ENCODE data around the gene ATG2A. TPM values are rescaled to one million over a fixed set of nuclear protein-coding genes. Genes with fewer than 3 reads are reported as not detected.

Gene ATG2A
- total and polyA plus RNA-seq, 10 donors = 14.3 to 57.3 (median 34.0) TPM

DNA sequence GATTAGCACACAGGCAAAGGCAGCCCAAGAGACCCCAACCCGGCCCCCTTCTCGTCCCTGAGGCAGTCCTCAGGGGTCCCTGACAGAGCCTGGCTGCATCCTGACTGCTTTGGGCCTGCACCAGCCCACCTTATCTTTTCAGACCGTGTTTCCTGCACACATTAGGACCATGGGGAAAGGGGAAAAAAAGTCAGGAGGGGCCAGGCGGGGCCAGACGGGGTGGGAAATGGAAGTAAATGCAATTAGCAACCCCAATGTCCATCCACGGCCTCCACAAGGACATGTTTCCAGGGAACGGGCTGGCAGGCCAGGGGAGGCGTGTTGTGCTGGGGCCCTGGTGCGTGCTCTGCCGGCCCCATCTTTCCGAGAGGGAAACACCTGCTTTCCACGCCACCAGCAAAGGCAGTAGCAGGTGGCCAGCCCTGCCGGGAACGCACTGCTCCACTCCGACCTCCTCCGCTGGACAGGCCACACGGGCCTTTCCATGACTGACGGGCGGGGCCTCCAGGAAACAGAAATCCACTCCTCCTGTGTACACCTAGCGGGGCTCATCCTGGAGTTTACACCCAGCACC is 46.0 kb downstream of the ATG2A start:
- TF ChIP-seq POLR2AphosphoS5 (IDR thresholded peaks at IDR 0.05) = peak; percentile 42 to 58 (median 45)
- no peak for TF ChIP-seq POLR2A (IDR thresholded peaks at IDR 0.05)
- TF ChIP-seq, protein P1, sequence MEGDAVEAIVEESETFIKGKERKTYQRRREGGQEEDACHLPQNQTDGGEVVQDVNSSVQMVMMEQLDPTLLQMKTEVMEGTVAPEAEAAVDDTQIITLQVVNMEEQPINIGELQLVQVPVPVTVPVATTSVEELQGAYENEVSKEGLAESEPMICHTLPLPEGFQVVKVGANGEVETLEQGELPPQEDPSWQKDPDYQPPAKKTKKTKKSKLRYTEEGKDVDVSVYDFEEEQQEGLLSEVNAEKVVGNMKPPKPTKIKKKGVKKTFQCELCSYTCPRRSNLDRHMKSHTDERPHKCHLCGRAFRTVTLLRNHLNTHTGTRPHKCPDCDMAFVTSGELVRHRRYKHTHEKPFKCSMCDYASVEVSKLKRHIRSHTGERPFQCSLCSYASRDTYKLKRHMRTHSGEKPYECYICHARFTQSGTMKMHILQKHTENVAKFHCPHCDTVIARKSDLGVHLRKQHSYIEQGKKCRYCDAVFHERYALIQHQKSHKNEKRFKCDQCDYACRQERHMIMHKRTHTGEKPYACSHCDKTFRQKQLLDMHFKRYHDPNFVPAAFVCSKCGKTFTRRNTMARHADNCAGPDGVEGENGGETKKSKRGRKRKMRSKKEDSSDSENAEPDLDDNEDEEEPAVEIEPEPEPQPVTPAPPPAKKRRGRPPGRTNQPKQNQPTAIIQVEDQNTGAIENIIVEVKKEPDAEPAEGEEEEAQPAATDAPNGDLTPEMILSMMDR (IDR thresholded peaks at IDR 0.05 in 8 of 11, conservative IDR thresholded peaks at IDR 0.05 in 3 of 11) = no peak
- H3K27me3 ChIP-seq (replicated peaks in 1 of 7) = no peaks in the 10 kb centered on the region
- H3K9me3 ChIP-seq = no peaks in the 10 kb centered on the region
- H3K4me3 ChIP-seq = peak overlapping the region in 7 of 8 donors; percentile 4 to 55 (median 24)
- DNase-seq = peak; percentile 80
- intact Hi-C loops (cut with DNase I; ENCODE audit: low total_unique reads) = no loop called here
- H3K36me3 ChIP-seq = peaks cover 0 to 97% (median 31%) of the 10 kb centered on the region in 6 donors
- H3K27ac ChIP-seq = peak overlapping the region; percentile 73 to 98 (median 90)
- peaks cover 88 to 100% (median 100%) of the 10 kb centered on the region in 6 donors for H3K4me1 ChIP-seq
- WGBS, 5 donors = 46 to 55% (median 50%) methylated on average over 20 of the region's 20 CpGs

DNA sequence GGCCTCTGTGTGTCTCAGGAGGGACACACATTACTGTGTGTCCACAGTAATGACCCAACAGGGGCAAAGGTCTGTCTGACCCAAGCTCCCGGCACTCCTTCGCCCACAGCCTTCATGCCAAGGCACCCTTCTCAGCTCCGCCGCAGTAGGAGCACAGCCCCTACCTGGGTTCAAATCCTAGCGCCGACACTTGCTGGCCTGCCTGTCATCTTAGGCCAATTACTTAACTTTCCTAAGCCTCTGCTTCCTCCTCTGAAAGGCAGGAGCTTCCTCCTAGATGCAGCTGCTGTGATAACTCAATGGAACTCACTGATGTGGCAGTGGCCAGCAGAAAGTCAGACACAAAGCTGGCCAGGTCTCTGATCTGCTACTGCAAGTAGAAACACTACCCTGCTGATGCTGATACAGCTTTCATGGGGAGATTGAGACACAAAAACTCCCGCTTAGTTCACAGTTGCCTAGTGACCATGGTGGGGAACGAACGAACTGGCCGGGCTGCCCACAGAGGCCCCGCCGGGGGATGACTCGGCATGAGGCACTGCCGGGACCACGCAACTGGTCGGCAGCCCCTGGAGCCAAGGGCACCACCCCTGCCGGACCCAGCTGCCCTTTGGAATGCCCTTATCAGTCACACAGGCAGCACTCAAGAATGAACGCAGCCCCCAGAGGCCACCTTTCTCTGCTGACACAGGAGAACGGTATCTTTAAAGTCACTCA is 46.7 kb downstream of the ATG2A start:
- Histone ChIP-seq H3K27me3 (replicated peaks in 1 of 7) (no peaks in the 10 kb centered on the region), H3K4me1 (peaks cover 87 to 100% (median 100%) of the 10 kb centered on the region in 6 donors), H3K27ac (peak overlapping the region; percentile 73 to 98 (median 90)), H3K9me3 (no peaks in the 10 kb centered on the region), H3K4me3 (peak overlapping the region in 7 of 8 donors; percentile 4 to 55 (median 24)), H3K36me3 (peaks cover 0 to 94% (median 31%) of the 10 kb centered on the region in 6 donors)
- peak; percentile 88 for DNase-seq
- no peak for TF ChIP-seq POLR2A (IDR thresholded peaks at IDR 0.05)
- TF ChIP-seq, protein P1 (IDR thresholded peaks at IDR 0.05 in 8 of 11, conservative IDR thresholded peaks at IDR 0.05 in 3 of 11) = peak in 1 of 11 experiments; percentile 2
- peak; percentile 5 to 68 (median 63) for TF ChIP-seq POLR2AphosphoS5 (IDR thresholded peaks at IDR 0.05)
- 24 to 42% (median 30%) methylated on average over 12 to 19 of the region's 19 CpGs for WGBS, 5 donors
- intact Hi-C loops (cut with DNase I; ENCODE audit: low total_unique reads) = no loop called here

DNA sequence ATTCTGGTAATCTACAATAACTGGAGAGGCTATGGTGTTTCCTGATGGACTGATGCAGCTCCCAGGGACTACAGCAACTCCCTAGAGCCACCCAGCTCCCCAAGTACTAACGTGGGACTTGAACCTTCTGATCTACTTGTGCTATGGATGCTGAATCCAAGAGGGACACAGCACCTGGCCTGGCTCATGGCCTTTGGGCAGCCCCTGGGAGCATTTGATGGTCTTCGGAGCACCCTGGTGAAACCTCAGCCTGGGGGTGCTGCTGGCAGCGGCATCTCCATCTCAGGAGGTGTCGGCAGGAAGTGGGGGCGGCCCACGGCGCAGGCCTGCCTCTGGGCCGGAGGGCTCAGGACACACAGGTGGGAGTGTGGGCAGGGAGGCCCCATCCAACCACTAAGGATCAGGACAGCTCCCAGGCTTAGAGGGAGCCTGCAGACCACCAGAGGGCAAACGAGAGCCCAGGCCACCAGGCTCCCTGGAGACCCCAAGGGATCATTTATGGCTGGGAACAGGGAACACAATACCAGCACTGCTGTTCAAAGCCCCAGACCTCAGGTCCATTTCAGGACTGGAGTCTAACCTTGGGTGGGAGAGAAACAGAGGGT is 47.3 kb downstream of the ATG2A start:
- TF ChIP-seq, protein P1 (IDR thresholded peaks at IDR 0.05 in 8 of 11, conservative IDR thresholded peaks at IDR 0.05 in 3 of 11) = peak in 6 of 11 experiments; percentile 17 to 39 (median 28)
- TF ChIP-seq POLR2A (IDR thresholded peaks at IDR 0.05) (no peak), POLR2AphosphoS5 (IDR thresholded peaks at IDR 0.05) (peak in 2 of 3 donors; percentile 28 to 62)
- Histone ChIP-seq H3K36me3 (peaks cover 0 to 87% (median 31%) of the 10 kb centered on the region in 6 donors), H3K27me3 (replicated peaks in 1 of 7) (no peaks in the 10 kb centered on the region), H3K9me3 (no peaks in the 10 kb centered on the region), H3K4me1 (peaks cover 87 to 100% (median 100%) of the 10 kb centered on the region in 6 donors), H3K4me3 (peak overlapping the region in 7 of 8 donors; percentile 4 to 55 (median 24)), H3K27ac (peak overlapping the region; percentile 73 to 98 (median 90))
- 32 to 63% (median 42%) methylated on average over 7 to 9 of the region's 9 CpGs for WGBS, 5 donors
- DNase-seq = peak; percentile 86
- intact Hi-C loops (cut with DNase I; ENCODE audit: low total_unique reads) = no loop called here
